Forelimb muscle (tissue), 1 donor: Measurements from ENCODE around the gene PPP1R1B. TPM values are rescaled to one million over a fixed set of nuclear protein-coding genes. Genes with fewer than 3 reads are reported as not detected.

Source experiments
- DNase-seq: peaks from one replicate; pipeline ENCODE4 v3.0.0-alpha.2; 2013; ENCODE audit warnings: low read depth
- polyA plus RNA-seq: library from polyadenylated mRNA; unstranded; fragments of 120-200 nt; gene quantifications from one replicate; pipeline ENCODE4 v1.2.1, GENCODE V29; 2013; ENCODE audit not compliant: insufficient read length

The PPP1R1B gene
- polyA plus RNA-seq, 1 donor: 1.0 TPM

DNA sequence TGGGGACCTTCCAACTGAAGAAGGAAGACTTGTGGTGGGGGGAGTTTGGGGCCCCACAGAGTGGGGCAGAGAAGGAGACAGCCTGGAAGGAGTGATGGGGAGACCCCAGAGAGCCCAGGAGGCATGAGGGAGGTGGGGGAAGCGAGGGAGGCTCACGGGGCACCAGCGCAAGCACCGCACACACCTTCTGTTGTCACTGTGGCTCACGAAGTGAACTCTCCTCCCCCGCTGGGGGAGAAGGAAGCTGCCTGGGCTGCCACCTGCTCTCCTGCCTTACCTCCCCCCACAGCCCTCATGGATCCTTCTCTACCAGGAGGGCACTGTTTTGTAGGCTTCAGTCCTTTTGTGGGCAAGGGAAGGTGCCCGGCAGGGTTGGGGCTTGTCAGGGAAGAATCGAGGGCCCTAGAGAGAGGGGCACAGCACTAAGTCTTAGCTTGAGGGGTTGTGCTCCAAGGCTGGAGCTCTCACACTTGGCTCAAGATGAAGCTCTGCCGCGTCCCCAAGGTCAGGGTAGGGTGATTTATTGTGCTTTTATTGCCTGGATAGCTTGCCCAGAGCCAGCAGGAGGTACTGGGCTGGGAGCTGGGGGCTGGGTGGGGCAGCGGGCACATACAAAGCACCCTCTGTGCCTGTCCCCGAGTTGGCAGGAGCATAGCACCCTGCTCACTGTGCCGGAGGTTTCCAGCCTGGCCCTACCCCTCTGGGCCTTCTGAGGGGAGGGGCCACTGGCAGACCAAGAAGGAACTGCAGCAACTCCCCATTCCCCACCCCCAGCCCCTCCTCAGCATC is 5.6 kb downstream of the PPP1R1B start:
- no peak for DNase-seq

DNA sequence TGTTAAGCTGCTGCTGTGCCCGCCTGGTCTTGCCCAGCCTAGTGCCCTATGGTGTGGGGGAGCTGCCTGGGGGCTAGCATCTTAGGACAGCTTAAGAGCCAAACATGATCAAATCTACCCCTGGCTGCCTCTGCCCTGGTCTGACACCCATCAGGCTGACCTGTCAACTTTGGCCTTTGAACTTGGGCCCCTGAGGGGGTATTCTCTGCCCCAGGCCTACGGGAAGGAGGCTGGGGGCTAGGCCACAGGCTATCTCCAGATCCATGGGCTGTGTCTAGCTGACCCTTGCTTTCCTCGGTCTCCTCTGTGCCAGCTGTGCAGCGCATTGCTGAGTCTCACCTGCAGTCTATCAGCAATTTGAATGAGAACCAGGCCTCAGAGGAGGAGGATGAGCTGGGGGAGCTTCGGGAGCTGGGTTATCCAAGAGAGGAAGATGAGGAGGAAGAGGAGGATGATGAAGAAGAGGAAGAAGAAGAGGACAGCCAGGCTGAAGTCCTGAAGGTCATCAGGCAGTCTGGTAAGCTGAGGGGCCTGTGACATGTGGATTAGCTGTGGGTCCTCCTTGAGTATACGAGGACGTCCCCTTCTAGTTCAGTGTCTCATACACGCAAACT is 6.9 kb downstream of the PPP1R1B start:
- DNase-seq: no peak

DNA sequence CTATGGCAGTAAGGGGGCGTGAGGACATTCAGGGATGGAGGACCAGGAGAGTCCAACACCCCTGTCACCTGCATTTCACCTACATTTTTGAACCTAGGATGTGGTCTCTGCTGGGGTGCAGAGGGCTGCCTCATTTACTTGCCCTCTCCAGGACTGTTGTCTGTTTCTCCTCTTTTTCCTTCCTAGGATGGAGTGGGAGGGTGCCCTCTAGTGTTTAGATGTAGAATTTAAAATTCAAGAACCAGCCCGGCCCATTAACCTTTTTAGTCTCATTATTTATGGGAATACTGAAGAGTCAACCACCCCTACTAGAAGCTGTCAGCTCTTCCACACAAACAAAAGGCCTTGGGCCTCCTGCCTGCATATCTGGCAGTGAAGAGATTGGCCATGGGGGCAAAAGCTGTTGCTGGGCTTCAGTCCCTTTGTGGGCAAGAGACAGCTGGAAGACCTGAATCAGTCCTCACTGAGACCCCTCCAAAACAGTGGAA is 7.7 kb downstream of the PPP1R1B start:
- DNase-seq: no peak

DNA sequence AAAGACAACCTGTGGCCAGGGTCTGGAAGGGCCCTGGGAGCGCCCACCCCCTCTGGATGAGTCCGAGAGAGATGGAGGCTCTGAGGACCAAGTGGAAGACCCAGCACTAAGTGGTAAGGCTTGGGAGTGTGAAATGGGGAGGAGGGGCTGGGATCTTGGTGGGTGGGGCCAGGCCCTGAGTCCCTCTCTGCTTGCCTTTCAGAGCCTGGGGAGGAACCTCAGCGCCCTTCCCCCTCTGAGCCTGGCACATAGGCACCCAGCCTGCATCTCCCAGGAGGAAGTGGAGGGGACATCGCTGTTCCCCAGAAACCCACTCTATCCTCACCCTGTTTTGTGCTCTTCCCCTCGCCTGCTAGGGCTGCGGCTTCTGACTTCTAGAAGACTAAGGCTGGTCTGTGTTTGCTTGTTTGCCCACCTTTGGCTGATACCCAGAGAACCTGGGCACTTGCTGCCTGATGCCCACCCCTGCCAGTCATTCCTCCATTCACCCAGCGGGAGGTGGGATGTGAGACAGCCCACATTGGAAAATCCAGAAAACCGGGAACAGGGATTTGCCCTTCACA is 8.9 kb downstream of the PPP1R1B start:
- no peak for DNase-seq

DNA sequence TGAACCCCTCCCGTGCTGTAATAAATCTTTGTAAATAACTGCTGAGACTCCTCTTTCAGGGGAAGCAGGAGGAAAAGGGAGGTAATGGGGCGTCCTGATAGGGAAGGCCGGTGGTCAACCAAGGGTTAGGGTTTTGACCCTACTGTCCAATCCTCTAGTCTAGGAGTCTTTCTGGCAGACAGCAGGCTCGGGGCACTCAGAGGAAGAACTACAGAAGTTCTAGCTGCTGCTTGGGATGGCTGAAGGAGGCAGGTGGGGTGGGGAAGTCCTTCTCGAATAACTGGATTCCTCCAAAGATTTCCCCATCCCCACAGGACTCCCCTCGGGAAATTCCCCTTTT is 9.8 kb downstream of the PPP1R1B start:
- no peak for DNase-seq

DNA sequence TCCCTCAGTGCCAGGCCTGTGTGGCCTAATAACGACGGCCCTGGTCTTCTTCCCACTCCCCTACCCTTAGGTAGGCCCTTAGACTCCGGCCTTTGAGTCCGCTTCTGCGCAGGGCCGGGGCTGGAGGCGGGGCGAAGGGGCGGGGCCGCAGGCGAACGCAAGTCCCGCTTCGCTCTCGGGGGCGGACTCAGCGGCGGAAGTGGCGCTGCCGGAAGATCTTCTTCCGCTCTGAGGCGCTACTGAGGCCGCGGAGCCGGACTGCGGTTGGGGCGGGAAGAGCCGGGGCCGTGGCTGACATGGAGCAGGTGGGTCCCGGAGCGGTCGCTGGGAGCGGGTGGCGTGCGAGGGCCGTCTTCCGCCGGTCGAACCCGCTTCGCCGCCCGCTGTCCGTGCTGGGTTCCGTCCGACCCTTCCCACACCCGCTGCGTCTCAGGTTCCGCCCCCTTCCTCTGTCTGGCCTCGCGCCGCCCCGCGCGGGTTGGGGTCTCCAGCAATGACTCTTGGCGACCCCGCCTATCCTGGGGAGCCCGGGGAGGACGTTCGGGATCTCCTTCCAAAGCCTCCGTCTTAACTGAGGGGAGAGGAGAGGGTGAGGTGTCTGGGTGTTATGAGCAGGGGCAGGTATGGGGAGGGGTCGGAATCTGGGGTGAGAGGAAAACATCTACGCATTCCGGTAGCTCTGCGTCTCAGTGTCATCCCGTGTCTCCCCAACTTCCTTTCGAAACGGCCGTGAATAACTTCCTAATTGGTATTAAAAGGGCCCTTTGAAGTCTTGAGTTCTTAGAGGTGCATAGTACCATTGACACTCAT is 10.4 kb downstream of the PPP1R1B start, which contains the start of gene STARD3:
Gene STARD3, plus strand, starts transcription at position 218 of the 810 bp plus-strand sequence. CDS start 16,388 bp downstream, outside the sequence.
- DNase-seq: peak; percentile 62

DNA sequence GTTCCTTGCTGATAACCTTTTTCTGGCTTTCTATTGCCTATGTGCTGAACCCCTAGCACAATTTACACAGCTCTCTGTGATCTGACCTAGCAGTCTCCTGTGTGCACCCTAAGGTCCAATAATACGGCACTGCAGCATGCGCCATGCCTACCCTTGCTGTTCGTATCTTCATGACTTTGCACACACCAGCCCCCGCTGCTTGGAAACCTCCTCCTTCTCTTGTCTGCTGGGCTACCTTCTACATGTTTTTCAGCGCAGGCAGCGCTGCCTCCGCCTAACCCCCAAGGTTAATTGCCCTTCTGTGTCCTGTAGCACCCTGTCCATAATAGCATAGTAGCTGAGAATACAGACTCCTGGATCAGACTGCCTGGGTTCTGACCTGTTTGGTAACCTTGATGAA is 11.6 kb downstream of the PPP1R1B start:
- no peak for DNase-seq

DNA sequence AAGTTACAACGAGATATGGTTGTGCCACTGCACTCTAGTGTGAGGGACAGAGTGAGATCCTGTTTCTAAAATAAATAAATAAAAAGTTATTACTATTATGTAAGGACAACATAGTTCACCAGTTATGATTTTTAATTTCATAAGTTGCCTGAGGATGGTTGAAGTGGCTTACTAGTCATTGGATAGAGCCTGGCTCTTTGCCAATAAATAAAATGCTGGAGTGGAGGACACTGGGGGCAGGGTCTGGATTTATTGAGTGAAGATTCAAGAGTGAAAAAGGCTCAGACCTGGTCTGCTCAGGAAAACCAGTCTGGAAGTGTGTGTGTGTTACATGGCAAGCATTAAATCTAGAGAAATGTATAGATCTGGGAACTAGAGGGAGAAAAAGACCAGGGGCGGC is 12.3 kb downstream of the PPP1R1B start:
- no peak for DNase-seq

DNA sequence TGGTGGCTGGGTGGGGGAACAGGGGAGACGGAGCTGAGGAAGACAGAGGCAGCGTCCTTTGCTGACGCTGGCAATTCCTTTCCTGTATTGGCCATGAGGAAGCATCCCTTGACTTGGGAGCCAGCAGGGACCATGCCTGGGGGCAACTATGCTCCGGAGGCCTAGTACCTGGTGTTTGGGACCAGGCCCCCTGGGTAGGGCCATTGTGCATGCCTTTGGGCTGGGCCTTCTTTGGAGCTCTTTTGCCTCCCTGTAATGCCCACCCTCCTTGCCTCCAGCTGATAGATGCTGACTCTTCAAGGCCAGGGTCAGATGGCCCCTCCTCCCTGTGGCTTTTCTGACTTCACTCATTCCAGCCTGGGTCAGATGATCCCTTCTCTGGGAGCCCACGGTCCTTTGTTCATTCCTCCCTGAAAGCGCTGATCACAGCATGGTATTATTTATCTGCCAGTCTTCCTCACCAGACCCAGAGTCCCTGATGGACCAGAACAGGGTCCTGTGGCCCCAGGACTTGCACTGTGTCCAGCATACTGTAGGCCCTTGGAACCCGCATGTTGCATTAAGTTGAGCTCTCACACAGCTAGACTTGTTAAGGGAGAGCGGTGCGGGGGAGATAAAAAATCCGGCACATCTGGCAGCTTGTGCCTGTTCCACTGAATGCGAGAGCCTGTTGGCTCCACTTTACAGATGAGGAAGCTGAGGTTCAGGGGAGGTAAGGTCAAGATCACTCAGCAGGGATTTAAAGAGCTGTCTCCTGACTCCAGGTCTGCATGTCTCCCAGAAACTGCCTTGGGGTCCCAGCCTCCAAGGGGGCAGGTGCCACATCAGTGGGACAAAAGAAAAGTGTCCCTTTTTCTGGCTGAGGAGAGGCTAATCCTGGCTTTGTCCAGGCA is 13.1 kb downstream of the PPP1R1B start:
- DNase-seq: no peak

DNA sequence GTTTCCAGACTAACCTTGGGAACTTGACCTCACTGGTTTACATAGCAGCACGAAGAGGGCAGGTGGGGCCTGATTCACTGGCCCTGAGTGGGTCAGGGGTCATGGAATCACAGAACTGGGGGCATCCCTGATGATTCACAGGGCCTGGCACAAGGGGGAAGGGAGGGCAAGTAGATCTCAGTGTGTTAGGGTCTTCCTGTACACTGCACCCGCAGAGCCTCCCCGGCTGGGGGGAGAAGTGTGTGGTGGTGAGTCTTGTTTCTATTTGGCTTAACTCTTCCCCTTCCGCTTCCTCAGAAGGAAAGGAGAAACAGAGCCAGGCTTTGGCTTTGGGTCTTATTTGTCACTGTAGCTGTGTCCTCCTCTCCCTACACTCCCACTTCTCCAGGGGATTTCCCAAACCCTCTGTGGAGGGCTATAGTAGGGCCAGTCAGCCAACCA is 13.9 kb downstream of the PPP1R1B start:
- DNase-seq: no peak

DNA sequence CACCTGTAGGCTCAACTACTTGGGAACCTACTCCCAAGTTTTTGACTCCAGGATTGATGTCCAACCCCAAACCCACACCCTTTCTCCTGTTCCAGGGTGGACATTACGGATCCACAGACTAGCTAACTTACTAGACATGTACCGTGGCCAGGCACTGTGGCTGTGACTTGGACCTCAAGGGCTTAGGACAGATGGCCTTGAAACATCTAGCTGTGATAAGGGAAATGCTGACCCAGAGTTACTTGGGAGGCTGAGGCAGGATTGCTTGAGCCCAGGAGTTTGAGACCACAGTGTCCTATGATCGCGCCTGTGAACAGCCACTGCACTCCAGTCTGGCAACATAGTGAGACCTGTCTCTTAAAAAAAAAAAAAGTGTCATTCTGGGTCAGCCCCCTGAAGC is 14.3 kb downstream of the PPP1R1B start:
- no peak for DNase-seq

DNA sequence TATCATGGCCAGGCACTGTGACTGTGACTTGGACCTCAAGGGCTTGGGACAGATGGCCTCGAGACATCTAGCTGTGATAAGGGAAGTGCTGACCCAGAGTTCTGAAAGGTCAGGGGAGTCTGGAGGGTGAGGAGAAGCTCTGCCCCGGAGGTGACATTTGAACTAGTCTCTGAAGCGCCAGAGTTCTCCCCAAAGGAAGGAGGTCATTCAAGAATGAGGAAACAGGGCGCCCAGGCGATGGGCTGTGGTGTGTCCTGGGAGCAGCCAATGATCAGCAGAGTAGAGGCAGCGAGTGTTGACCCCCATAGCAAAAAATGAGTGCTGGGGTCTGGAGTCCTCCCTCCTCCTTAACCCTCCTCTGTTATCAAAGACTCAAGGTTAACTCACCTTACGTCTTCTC is 15.1 kb downstream of the PPP1R1B start:
- no peak for DNase-seq

DNA sequence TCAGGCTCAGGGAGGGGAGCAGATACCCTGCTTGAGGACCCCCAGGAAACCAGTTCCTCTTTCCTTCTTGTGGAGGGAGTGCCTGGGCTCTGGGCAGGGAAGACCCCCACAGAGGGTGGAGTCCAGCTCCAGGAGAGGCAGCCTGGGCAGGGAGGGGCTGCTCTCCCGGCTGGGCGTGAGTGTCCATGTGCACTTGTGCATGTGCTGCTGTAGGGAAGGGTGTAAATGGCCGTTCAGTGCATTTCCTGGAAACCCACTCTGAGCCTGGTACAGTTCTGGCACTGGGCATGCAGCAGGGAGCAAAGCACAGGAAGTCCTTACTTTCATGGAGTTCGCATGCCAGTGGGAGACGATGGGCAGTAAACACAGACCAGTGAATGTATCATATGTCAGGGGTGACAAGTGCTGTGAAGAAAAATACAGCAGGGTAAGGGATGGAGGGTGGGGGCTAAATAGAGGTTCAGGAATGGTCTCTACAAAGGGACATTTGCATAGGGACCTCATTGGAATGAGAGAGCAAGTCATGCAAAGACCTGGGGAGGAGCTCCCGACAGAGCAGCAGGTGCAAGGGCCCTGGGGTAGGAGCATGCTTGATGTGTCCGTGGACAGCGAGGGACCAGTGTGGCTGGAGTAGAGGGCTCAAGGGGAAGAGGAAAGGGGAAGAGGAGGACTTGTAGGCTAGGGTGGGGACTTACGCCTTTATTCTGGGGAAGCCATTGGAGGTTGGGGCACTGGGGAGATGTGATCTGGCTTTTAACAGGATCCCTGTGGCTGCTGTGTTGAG is 15.7 kb downstream of the PPP1R1B start:
- no peak for DNase-seq

DNA sequence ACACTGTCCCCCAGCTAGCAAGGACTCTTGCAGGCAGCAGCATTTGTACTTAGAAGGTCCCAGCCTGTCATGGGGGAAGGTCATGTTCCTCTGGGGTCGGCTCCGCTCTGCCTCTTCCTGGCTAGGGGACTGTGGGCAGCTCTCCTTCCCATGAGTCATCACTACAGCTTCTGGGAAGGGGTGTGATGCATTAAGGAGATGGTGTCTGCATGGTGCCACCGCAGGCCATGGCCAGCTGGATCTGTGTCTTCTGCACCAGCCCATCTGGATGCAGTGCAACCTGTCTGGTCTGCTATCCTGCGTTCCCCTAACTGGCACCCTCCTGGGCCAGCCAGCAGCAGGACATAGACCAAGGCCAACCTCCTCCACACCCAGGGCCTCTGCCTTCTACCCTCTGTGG is 16.5 kb downstream of the PPP1R1B start:
- no peak for DNase-seq

DNA sequence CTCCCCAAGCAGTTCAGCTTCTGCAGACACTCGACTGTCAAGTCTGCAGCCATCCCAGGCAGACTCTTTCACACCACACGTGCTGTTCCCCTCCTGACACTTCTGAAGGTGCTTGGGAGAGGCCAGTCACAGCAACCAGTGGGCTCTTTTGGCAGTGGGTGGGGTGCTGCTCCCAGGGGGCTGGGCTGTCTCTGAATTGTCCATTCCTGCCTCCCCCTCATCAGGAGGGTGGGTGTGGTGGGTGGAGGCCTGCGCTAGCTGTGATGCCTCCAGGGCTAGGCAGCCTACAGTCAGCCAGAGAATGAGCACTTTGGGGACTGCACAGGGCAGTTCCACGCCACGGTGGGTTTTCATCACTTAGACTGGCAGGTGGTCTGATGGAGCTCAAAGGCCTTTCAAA is 20.5 kb downstream of the PPP1R1B start:
- DNase-seq: no peak

DNA sequence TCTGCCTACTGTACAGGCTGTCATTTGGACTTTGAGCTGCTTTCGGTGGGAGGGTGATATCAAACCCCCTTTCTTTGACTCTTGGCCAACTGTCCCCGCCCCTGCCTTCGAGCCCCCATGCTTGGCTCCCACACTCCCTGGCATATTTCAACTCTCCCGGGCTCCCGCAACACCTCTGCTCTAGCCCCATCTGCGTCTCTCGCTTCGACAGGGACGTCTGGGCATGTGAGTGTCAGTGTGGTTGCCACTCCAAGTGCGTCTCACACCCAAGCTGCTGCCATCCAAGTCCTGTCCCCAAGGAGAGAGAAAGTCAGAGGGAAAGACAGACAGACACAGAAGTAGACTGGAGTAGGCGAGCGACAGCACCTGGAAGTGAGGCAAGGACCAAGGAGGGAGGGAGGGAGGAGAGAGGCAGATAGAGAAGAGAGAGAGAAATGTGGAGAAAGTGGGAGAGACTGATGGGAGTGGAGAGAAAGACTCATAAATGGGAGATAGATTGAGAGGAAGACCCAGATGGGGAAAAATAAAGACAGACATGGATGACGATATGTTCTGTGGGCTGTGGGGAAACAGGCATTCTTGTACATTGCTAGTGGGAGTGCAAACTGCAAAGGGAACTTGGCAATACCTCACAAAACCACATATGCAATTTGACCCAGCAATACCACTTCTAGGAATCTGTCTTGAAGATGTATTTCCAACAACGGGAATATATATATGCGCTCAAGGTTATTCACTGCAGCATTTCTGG is 22.0 kb downstream of the PPP1R1B start:
- DNase-seq: no peak

DNA sequence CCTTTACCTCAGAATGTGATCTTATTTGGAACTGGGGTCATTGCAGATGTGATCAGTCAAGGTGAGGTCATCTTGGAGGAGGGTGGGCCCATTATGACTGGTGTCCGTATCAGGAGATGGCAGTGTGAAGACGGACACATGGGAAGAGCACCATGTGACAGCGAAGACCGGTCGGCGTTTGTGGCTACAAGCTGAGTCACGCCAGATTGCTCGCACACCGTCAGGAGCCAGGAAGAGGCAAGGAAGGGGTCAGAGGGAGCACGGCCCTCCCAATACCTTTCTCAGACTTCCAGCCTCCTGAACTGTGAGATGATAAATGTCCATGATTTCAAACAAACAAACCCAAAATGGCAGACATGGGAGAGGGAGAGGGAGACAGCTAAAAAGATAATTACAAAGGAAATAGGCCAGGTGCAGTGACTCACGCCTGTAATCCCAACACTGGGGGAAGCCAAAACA is 23.4 kb downstream of the PPP1R1B start:
- no peak for DNase-seq

DNA sequence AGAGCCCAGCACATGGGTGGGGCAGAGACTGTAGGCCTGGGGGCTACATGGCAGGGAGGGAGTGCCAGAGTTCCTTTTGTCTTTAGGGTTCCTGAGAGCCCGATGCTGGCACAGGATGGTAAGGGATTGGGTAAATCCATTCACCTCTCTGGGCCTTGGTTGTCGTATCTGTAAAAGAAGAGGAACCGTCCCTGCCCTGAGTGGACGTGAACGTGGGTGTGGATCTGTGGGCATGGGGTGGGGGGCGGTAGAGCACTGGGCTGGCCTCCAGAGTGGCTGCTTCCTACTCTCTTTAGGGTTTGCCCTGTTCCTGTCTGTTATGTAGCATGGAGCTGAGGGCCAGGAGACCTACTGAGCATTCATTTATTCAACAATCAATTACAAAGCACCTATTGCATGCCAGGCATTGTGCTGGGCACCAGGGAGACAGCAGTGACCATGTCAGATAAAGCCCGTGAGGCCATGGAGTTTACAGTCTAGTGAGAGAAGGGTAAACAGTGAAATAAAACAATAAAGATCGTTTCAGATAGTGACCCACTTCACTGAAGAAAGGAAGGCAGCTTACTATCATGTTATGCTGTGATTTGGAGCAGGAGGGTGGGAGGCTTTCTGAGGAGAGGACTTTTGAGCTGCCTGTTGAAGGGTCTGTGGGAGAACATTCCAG is 25.3 kb downstream of the PPP1R1B start:
- DNase-seq: no peak
